Endothelial cell of umbilical vein (primary cell): ENCODE data around the gene CACNA1A. TPM values are rescaled to one million over a fixed set of nuclear protein-coding genes. Genes with fewer than 3 reads are reported as not detected.

Experiments used
- BruUV-seq: library from RNA; stranded (reverse); fragments of 400-500 nt; replicated peaks from 2 replicates; lab custom pipeline; 2021; lab: Mats Ljungman, UMichigan
- CTCF ChIA-PET: fragments of 300-600, 350-600 bp; sonication (Branson Sonifier 250); formaldehyde crosslinking; loops from one replicate; lab custom pipeline; 2021; ENCODE audit warnings: antibody characterized with exemption, inconsistent platforms; lab: Charles Lee
- POLR2A ChIA-PET: fragments of 300-600, 350-600 bp; sonication (Branson Sonifier 250); formaldehyde crosslinking; loops from one replicate; lab custom pipeline; 2021; ENCODE audit warnings: antibody characterized with exemption, inconsistent platforms; lab: Charles Lee
- DNase-seq: peaks from one replicate; pipeline ENCODE4 v3.0.0-alpha.2; 2011; ENCODE audit warnings: low read depth, low spot score
- FAIRE-seq: peaks from 2 replicates; lab custom pipeline; 2011; peaks lifted over from hg19 to GRCh38; lab: Jason Lieb, UNC
- H2AFZ ChIP-seq: 2 replicates; pipeline ENCODE4 v1.6.0; 2012; ENCODE audit warnings: low read depth, low read length, control low read depth, inconsistent platforms
- H3K27ac ChIP-seq: 2 replicates; pipeline ENCODE4 v1.5.1; 2011; ENCODE audit warnings: low read depth, mild to moderate bottlenecking, control low read depth, low read length, moderate library complexity; ENCODE audit not compliant: insufficient read depth
- H3K27me3 ChIP-seq, 2 experiments: 2 replicates each; pipeline versions ENCODE4 v1.6.0 to v1.6.1; 2011; ENCODE audit warnings: low read length in 2 of 2, mixed read lengths in 1 of 2; ENCODE audit not compliant: control insufficient read depth in 2 of 2, insufficient read depth in 2 of 2
- H3K36me3 ChIP-seq, 2 experiments: 2 replicates in 1 of 2; 3 replicates in 1 of 2; pipeline ENCODE4 v1.5.1; 2011; ENCODE audit warnings: low read length in 2 of 2, mild to moderate bottlenecking in 1 of 2, moderate library complexity in 1 of 2; ENCODE audit not compliant: control insufficient read depth in 2 of 2, insufficient read depth in 2 of 2; ENCODE audit errors: extremely low read depth in 1 of 2
- H3K4me1 ChIP-seq: 3 replicates; pipeline ENCODE4 v1.5.1; 2011; ENCODE audit warnings: mild to moderate bottlenecking, low read length; ENCODE audit not compliant: control insufficient read depth, insufficient read depth; ENCODE audit errors: extremely low read depth
- H3K4me2 ChIP-seq: 2 replicates; pipeline ENCODE4 v1.6.1; 2011; ENCODE audit warnings: low read length, control low read depth, mixed read lengths; ENCODE audit not compliant: insufficient read depth
- H3K4me3 ChIP-seq, 3 experiments: fragments of 200-600 bp in 1 of 3; sonication (generic), shearing (Covaris generic) in 1 of 3; replicated peaks in 1 of 3; 2 replicates each; pipeline ENCODE4 v1.5.1; 2011 to 2016; ENCODE audit warnings: control low read depth in 3 of 3, low read length in 3 of 3, mild to moderate bottlenecking in 2 of 3, inconsistent platforms in 1 of 3, low read depth in 1 of 3, moderate library complexity in 1 of 3; ENCODE audit not compliant: insufficient read depth in 1 of 3
- H3K79me2 ChIP-seq: 2 replicates; pipeline ENCODE4 v1.6.0; 2012; ENCODE audit warnings: low read length, inconsistent platforms; ENCODE audit not compliant: control insufficient read depth, insufficient read depth
- H3K9ac ChIP-seq: replicated peaks from 2 replicates; pipeline ENCODE3; 2011; ENCODE audit warnings: low read length, control low read depth; ENCODE audit not compliant: insufficient read depth; ENCODE audit errors: extremely low read depth
- H3K9me1 ChIP-seq: replicated peaks from 3 replicates; pipeline ENCODE4 v1.6.0; 2011; ENCODE audit warnings: mild to moderate bottlenecking, low read length; ENCODE audit not compliant: control insufficient read depth, insufficient read depth; ENCODE audit errors: extremely low read depth
- H3K9me3 ChIP-seq: replicated peaks from 2 replicates; pipeline ENCODE4 v1.5.1; 2012; ENCODE audit warnings: low read length, inconsistent platforms; ENCODE audit not compliant: control insufficient read depth, insufficient read depth
- H4K20me1 ChIP-seq: replicated peaks from 2 replicates; pipeline ENCODE3; 2011; ENCODE audit warnings: mild to moderate bottlenecking, low read length; ENCODE audit not compliant: control insufficient read depth, insufficient read depth; ENCODE audit errors: extremely low read depth
- CTCF ChIP-seq, 2 donors: IDR thresholded peaks; 1 replicate in 1 of 2; 2 replicates in 1 of 2; pipeline ENCODE4 v1.5.1; 2011; ENCODE audit warnings: low read length in 2 of 2, mild to moderate bottlenecking in 2 of 2, moderate library complexity in 2 of 2, control low read depth in 1 of 2, inconsistent platforms in 1 of 2, low read depth in 1 of 2; ENCODE audit not compliant: insufficient read depth in 1 of 2; ENCODE audit errors: extremely low read depth in 1 of 2
- EZH2 ChIP-seq: IDR thresholded peaks from 2 replicates; pipeline ENCODE4 v1.6.1; 2012; ENCODE audit warnings: borderline replicate concordance, low read depth, mild to moderate bottlenecking, moderate library complexity, low read length, inconsistent platforms; ENCODE audit not compliant: severe bottlenecking
- FOS ChIP-seq: IDR thresholded peaks from 2 replicates; pipeline ENCODE4 v1.6.1; 2011; ENCODE audit warnings: mild to moderate bottlenecking, low read length, moderate library complexity, borderline replicate concordance; ENCODE audit not compliant: insufficient read depth
- GATA2 ChIP-seq: IDR thresholded peaks from 2 replicates; pipeline ENCODE4 v1.7.0; 2011; ENCODE audit warnings: low read depth, mild to moderate bottlenecking, moderate library complexity, mixed read lengths, low read length; ENCODE audit not compliant: insufficient read length, insufficient read depth
- JUN ChIP-seq: IDR thresholded peaks from 2 replicates; pipeline ENCODE4 v1.6.1; 2011; ENCODE audit warnings: borderline replicate concordance, low read depth; ENCODE audit not compliant: insufficient read length, insufficient read depth
- MYC ChIP-seq: IDR thresholded peaks from one replicate; pipeline ENCODE4 v1.6.1; 2011; ENCODE audit warnings: mild to moderate bottlenecking, low read depth, low read length
- POLR2A ChIP-seq: IDR thresholded peaks from 2 replicates; pipeline ENCODE4 v1.6.1; 2012; ENCODE audit warnings: low read depth, mild to moderate bottlenecking, control low read depth, low read length
- POLR2AphosphoS5 ChIP-seq: IDR thresholded peaks from 2 replicates; pipeline ENCODE4 v1.6.1; 2012; ENCODE audit warnings: low read depth, mild to moderate bottlenecking, control low read depth, low read length, moderate library complexity; ENCODE audit not compliant: insufficient read depth
- dilution Hi-C: fragments of 300-500 bp; cut with MboI; formaldehyde crosslinking; loops from one replicate; pipeline ENCODE4 v1.15.0; 2019; ENCODE audit warnings: low sequenced_read_pairs; ENCODE audit not compliant: extremely low pct_ligation_motif_present
- intact Hi-C: fragments of 100-400 bp; cut with micrococcal nuclease; formaldehyde crosslinking; loops from one replicate; pipeline ENCODE4 v1.10.0; 2022
- polyA plus RNA-seq, 4 experiments: library from polyadenylated mRNA; depleted of rRNA in 3 of 4; stranded (reverse) in 3 of 4; unstranded in 1 of 4; fragments of >200 nt; gene quantifications; 2 replicates each; pipeline versions ENCODE4 v1.2.1 to v1.2.3, GENCODE V29; 2011 to 2012; ENCODE audit warnings: missing spikeins in 1 of 4
- total RNA-seq: library from RNA; stranded (reverse); gene quantifications from 2 replicates; pipeline ENCODE4 v1.2.3, GENCODE V29; 2021
- TF ChIP-seq, protein P1 (sequence below): IDR thresholded peaks from 2 replicates; pipeline ENCODE4 v1.6.1; 2011; ENCODE audit not compliant: insufficient read depth, insufficient read length

The CACNA1A gene
- total and polyA plus RNA-seq, 2 donors (not counting 3 experiments of a cell fraction or from before 2014, with no cell fraction given) = 0.17 to 0.38 TPM

GRCh38 chr19:13339869-13340268, 166.4 kb downstream of the CACNA1A start:
- Histone ChIP-seq H3K9me3 (no peaks in the 10 kb centered on the region), H3K9ac (no peak overlapping the region), H3K9me1 (no peaks in the 10 kb centered on the region), H4K20me1 (no peaks in the 10 kb centered on the region), H2AFZ (no peak overlapping the region), H3K4me3 (no peak overlapping the region), H3K27ac (no peak overlapping the region), H3K79me2 (no peaks in the 10 kb centered on the region), H3K4me1 (no peaks in the 10 kb centered on the region), H3K27me3 (no peaks in the 10 kb centered on the region), H3K36me3 (no peaks in the 10 kb centered on the region), H3K4me2 (no peak overlapping the region)
- intact Hi-C loops = no loop called here
- ChIA-PET POLR2A (interaction anchor here (0.6 kb wide), 1 partner anchor 16 kb away, joined by 3 read pairs; no protein-coding TSS in a partner anchor), CTCF (interaction anchor here (0.5 to 1.2 kb wide), 2 partner anchors 21 to 34 kb away, joined by 3 to 5 read pairs; no protein-coding TSS in a partner anchor)
- TF ChIP-seq GATA2 (no peak), MYC (no peak), EZH2 (no peak), JUN (no peak), POLR2A (no peak), CTCF (IDR thresholded peaks at IDR 0.05; ENCODE audit: extremely low read depth in 1 of 2, insufficient read depth in 1 of 2, low read depth in 1 of 2, low read length in 2 of 2) (no peak), POLR2AphosphoS5 (no peak), FOS (no peak)
- TF ChIP-seq, protein P1, sequence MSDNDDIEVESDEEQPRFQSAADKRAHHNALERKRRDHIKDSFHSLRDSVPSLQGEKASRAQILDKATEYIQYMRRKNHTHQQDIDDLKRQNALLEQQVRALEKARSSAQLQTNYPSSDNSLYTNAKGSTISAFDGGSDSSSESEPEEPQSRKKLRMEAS = no peak
- dilution Hi-C loops = no loop called here
- no peak for DNase-seq
- FAIRE-seq = no peak
- no TSS peak for BruUV-seq
